ENCODE results near the gene PDLIM5. TPM values are rescaled to one million over a fixed set of nuclear protein-coding genes. Genes with fewer than 3 reads are reported as not detected.

Gene PDLIM5
- total RNA-seq, 1 experiment from 2014 or later: 58.0 TPM

GRCh38 chr4:94634271-94634670 lies 182.5 kb downstream of the PDLIM5 start:
- no peak overlapping the region for H3K4me2 ChIP-seq (ENCODE audit: insufficient read depth, insufficient read length, low read length)
- H3K9me3 ChIP-seq (ENCODE audit: control insufficient read depth, low read depth, low read length): no peaks in the 10 kb centered on the region
- H3K27ac Mint-ChIP-seq: no peak overlapping the region
- H3T11ph ChIP-seq (ENCODE audit: low read length): no peak overlapping the region
- H4K20me1 ChIP-seq (ENCODE audit: control insufficient read depth, insufficient read depth, insufficient read length): no peaks in the 10 kb centered on the region
- H3K79me1 ChIP-seq (ENCODE audit: insufficient read depth, low read depth, low read length, poor library complexity, severe bottlenecking): no peaks in the 10 kb centered on the region
- no peaks in the 10 kb centered on the region for H3K9me3 Mint-ChIP-seq
- no peak overlapping the region for H3K4me3 Mint-ChIP-seq
- TF ChIP-seq, protein P1, sequence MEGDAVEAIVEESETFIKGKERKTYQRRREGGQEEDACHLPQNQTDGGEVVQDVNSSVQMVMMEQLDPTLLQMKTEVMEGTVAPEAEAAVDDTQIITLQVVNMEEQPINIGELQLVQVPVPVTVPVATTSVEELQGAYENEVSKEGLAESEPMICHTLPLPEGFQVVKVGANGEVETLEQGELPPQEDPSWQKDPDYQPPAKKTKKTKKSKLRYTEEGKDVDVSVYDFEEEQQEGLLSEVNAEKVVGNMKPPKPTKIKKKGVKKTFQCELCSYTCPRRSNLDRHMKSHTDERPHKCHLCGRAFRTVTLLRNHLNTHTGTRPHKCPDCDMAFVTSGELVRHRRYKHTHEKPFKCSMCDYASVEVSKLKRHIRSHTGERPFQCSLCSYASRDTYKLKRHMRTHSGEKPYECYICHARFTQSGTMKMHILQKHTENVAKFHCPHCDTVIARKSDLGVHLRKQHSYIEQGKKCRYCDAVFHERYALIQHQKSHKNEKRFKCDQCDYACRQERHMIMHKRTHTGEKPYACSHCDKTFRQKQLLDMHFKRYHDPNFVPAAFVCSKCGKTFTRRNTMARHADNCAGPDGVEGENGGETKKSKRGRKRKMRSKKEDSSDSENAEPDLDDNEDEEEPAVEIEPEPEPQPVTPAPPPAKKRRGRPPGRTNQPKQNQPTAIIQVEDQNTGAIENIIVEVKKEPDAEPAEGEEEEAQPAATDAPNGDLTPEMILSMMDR (conservative IDR thresholded peaks at IDR 0.05): no peak
- no peak overlapping the region for H4K8ac ChIP-seq (replicated peaks; ENCODE audit: insufficient read length, low read depth, low read length)
- no peak overlapping the region for H3K4ac ChIP-seq (ENCODE audit: low read depth, low read length)
- no peak overlapping the region for H2BK120ac ChIP-seq (ENCODE audit: low read depth, low read length, poor library complexity, severe bottlenecking)
- H3K79me2 ChIP-seq (ENCODE audit: insufficient read depth, low read length): no peaks in the 10 kb centered on the region
- H3K23me2 ChIP-seq (ENCODE audit: insufficient read length, low read depth, low read length, poor library complexity, severe bottlenecking): no peaks in the 10 kb centered on the region
- H3K27ac ChIP-seq (ENCODE audit: insufficient read length, low read depth, low read length): no peak overlapping the region
- no peaks in the 10 kb centered on the region for H3K27me3 ChIP-seq (ENCODE audit: insufficient read depth, low read length)
- no peak overlapping the region for H4K5ac ChIP-seq (ENCODE audit: insufficient read length, low read depth, low read length)
- no peak overlapping the region for H2BK15ac ChIP-seq (ENCODE audit: low read depth, low read length)
- no peaks in the 10 kb centered on the region for H3K36me3 Mint-ChIP-seq (ENCODE audit: insufficient read depth in 1 of 3, low read depth in 3 of 3)
- H2BK5ac ChIP-seq (ENCODE audit: insufficient read length, low read length): no peak overlapping the region
- DNase-seq: no peak
- no peak overlapping the region for H3K9ac ChIP-seq (ENCODE audit: extremely low read depth, insufficient read length, low read length)
- no peak overlapping the region for H3K14ac ChIP-seq (ENCODE audit: insufficient read depth, low read length)
- no CpG with 5 or more reads among the region's 2 CpGs for WGBS (ENCODE audit: extremely low coverage, insufficient read length, low lambda C conversion rate)
- H2BK20ac ChIP-seq (ENCODE audit: low read depth, low read length, poor library complexity, severe bottlenecking): no peak overlapping the region
- no peak overlapping the region for H2AFZ ChIP-seq (ENCODE audit: low read length)
- H3K27me3 Mint-ChIP-seq (ENCODE audit: low read depth): no peaks in the 10 kb centered on the region
- no peak overlapping the region for H2BK12ac ChIP-seq (ENCODE audit: insufficient read length, low read depth, low read length)
- H3K18ac ChIP-seq (ENCODE audit: insufficient read length, low read depth, low read length): no peak overlapping the region
- no peak overlapping the region for H3K23ac ChIP-seq (ENCODE audit: insufficient read length, low read depth, low read length)
- H3K4me1 ChIP-seq (ENCODE audit: insufficient read depth, low read length): no peaks in the 10 kb centered on the region
- no peaks in the 10 kb centered on the region for H3K4me1 Mint-ChIP-seq
- no peak overlapping the region for H3K56ac ChIP-seq (ENCODE audit: insufficient read length, low read depth, low read length)
- H2AK5ac ChIP-seq (ENCODE audit: insufficient read length, low read length): no peak overlapping the region
- no peak overlapping the region for H4K91ac ChIP-seq (ENCODE audit: insufficient read length, low read depth, low read length)

All from H9 (cell line).